Raji (cell line): ENCODE results near the gene KCNQ1.

Source experiments
- POLR2A ChIP-seq: IDR thresholded peaks from 2 replicates; pipeline ENCODE4 v1.6.1; 2011; ENCODE audit warnings: low read depth, low read length, control low read depth; ENCODE audit not compliant: insufficient read depth

KCNQ1 gene

GRCh38 chr11:2428322-2428795 is 16.4 kb upstream of the KCNQ1 start:
- TF ChIP-seq POLR2A = no peak

GRCh38 chr11:2431395-2431794 is 13.4 kb upstream of the KCNQ1 start:
- no peak for TF ChIP-seq POLR2A

- no peak for TF ChIP-seq POLR2A
Observed at GRCh38 chr11:2432171-2432621, 12.6 kb upstream of the KCNQ1 start.

- TF ChIP-seq POLR2A = no peak
Observed at GRCh38 chr11:2432628-2433071, 12.2 kb upstream of the KCNQ1 start.

- TF ChIP-seq POLR2A = no peak
Observed at GRCh38 chr11:2433106-2433925, 11.5 kb upstream of the KCNQ1 start.

GRCh38 chr11:2434008-2434407 is 10.8 kb upstream of the KCNQ1 start:
- no peak for TF ChIP-seq POLR2A

- TF ChIP-seq POLR2A = no peak
Observed at GRCh38 chr11:2434506-2435255, 10.1 kb upstream of the KCNQ1 start.

GRCh38 chr11:2435288-2436012 is 9.4 kb upstream of the KCNQ1 start:
- no peak for TF ChIP-seq POLR2A

GRCh38 chr11:2436013-2436520 is 8.7 kb upstream of the KCNQ1 start:
- TF ChIP-seq POLR2A = no peak

- no peak for TF ChIP-seq POLR2A
Observed at GRCh38 chr11:2436521-2437031, 8.2 kb upstream of the KCNQ1 start.

GRCh38 chr11:2437516-2437915 is 7.3 kb upstream of the KCNQ1 start:
- no peak for TF ChIP-seq POLR2A

GRCh38 chr11:2439820-2440219 is 5.0 kb upstream of the KCNQ1 start:
- TF ChIP-seq POLR2A = no peak

- no peak for TF ChIP-seq POLR2A
Observed at GRCh38 chr11:2440646-2441045, 4.2 kb upstream of the KCNQ1 start.

- TF ChIP-seq POLR2A = no peak
Observed at GRCh38 chr11:2441171-2441570, 3.6 kb upstream of the KCNQ1 start.

- TF ChIP-seq POLR2A = no peak
Observed at GRCh38 chr11:2442589-2442988, 2.2 kb upstream of the KCNQ1 start.
